Lung microvascular endothelial cell (primary cell): ENCODE measurements around the gene TMEM50A. TPM values are rescaled to one million over a fixed set of nuclear protein-coding genes. Genes with fewer than 3 reads are reported as not detected.
A peak's percentile ranks its signal among the peaks of the same experiment; 100 is the strongest.
"Not testable (repeated sequence)": the region's sequence is repeated elsewhere in the genome, so short reads cannot be mapped to it uniquely, and the experiment has no call there.

Experiments used
- DNase-seq, 2 donors: peaks; one replicate each; pipeline versions ENCODE4 v3.0.0 to v3.0.0-alpha.2; 2010; ENCODE audit warnings: low read depth in 2 of 2
- total RNA-seq: library from RNA; depleted of rRNA; stranded (reverse); fragments of >200 nt; gene quantifications from 2 replicates; pipeline ENCODE4 v1.2.1, GENCODE V29; 2014

The TMEM50A gene
- total RNA-seq, 1 donor from 2014 or later = 366 TPM

DNA sequence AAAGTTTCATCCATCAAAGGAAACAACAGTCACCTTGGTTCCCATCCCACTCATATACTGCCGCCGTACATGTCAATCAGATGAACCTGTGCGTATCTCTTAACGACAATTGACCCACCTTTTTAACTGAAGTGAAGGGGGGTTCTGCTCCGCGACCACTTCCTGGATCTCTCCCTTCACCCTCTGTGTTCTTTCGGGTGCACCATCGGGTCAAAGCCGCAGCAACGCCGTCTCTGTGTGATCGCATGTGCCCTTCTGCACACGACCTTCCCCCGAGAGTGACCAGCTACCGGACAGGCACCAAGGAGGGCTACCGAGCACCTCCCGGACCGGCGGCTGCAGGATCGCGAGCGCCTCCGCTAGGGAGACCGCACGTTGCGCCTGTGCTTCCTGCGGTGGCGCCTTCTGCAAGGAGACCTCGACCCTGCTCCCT is 1.2 kb upstream of the TMEM50A start:
- peak in 1 of 2 donors; percentile 1 for DNase-seq

DNA sequence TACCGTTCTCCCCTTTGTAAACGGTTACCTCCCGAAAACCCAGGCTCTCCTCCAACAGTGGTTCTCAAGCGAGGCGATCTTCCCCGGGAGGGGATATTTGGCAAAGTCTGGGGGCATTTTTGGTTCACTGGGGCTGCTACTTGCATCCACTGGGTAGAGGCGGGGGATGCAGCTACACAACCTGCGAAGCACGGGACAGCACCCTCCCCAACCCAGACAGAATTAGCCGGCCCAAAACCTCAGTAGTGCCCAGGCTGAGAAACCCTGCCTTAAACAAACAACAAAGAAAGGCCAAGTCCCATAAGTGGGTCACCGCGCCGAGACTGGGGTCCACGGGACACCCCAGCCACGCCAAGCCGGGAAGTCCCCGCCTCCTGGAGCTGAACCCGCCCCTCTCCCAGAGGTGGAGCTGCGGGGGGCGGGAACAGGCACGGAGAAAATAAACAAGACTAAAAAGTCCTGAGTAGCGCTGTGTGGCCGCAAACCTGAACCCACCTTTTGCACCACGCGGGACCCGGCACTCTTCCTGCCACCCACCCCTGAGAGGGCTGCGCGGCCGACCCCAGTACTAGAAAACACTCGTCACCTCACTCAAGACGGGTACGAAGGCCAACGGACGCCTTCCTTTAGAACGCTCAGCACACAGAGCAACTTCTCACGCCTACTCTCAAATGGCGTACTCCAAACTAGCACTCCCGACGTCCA is 499 bp upstream of the TMEM50A start:
- DNase-seq = peak; percentile 1 to 17

DNA sequence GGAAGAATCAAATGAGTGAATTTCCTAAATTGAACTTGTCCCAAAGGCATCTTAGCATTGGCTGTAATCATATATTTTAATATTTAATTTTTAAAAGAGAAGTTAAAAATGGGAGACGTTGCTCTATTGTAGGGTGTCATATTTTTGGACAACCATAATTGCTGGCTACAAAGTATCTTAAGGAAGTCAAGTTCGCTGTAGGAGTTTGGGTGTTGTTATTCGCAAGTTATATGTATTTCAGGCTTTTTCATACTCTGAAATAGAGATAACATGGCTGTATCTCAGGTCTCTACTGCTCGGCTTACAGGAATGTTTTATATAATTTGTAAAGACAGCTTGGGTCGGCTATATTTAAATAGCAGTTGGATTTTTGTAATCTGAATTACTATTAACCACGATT is 852 bp downstream of the TMEM50A start:
- no peak for DNase-seq

DNA sequence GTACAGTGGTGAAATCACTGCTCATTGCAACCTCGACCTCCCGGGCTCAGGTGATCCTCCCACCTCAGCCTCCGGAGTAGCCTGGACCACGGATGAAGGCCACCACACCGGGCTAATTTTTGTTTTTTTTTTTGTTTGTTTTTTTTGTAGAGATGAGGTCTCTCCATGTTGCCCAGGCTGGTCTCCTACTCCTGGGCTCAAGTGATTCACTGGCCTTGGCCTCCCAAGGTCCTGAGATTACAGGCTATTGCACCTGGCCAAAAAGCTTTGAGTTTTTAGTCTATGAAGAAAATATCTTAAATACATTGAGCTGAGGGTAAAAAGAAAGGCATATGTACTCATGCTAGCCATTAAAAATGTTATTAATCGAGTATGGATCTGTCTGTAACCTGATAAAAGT is 3.6 kb downstream of the TMEM50A start:
- DNase-seq = no peak

DNA sequence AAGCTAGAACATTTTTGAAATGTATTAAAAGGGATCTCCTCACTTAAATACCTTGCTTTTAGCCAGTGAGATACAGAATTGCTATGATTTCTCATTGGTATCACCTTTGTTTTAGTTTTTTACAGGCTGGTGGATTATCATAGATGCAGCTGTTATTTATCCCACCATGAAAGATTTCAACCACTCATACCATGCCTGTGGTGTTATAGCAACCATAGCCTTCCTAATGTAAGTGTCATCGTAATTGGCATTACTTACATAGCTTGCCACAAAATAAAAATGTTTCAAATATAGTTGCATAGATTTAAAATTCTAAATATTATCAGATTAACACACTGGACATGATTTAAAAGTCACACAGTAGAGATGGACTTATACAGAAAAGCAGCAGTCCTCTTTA is 4.7 kb downstream of the TMEM50A start:
- DNase-seq = no peak

DNA sequence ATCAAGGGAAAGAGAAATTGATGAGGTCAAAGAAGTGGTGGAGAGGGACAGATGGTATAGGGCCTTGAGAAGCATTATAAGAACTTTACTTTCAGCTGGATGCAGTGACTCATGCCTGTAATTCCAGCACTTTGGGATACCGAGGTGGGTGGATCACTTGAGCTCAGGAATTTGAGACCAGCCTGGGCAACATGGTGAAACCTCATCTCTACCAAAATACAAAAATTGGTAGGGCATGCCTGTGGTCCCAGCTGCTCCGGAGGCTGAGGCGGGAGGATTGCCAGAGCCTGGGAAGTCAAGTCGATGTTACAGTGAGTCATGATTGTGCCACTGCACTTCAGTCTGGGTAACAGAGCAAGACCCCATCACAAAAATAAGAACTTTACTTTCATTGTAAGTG is 5.7 kb downstream of the TMEM50A start:
- peak in 1 of 2 donors; percentile 4 for DNase-seq

DNA sequence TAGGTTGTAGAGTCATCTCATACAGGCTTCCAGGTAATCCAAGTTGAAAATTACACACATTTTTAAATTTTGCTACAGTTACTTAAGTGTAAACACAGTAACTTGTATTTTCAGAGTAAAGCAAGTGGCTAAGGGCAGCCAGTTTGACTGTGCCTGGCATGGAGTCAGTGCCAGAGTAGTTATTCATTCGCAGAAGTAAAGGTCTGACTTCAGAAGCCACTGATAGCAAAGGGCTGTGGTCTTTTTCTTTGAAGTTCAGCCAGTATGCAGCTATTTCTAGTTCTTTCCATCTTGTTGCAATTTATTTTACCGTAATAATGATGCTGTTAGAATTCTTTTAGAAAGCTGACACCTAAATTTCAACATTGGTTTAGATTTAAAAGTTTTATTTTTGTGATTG is 9.4 kb downstream of the TMEM50A start:
- no peak for DNase-seq

DNA sequence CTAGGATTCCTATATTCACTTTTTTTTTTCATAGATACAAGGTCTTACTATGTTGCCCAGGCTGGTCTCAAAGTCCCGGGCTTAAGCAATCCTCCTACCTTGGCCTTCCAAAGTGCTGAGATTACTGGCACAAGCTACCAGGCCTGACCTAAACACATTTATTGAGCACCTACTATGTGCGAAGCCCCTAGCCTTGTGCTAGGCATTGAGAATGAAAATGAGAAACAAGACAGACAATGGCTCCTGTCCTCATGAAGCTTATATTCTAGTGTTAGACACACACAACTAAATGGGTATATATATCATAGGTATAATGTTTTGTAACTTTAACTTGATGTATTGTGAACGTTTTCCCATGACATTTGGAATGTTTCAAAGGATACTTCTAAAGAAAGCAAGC is 11.5 kb downstream of the TMEM50A start:
- no peak for DNase-seq

DNA sequence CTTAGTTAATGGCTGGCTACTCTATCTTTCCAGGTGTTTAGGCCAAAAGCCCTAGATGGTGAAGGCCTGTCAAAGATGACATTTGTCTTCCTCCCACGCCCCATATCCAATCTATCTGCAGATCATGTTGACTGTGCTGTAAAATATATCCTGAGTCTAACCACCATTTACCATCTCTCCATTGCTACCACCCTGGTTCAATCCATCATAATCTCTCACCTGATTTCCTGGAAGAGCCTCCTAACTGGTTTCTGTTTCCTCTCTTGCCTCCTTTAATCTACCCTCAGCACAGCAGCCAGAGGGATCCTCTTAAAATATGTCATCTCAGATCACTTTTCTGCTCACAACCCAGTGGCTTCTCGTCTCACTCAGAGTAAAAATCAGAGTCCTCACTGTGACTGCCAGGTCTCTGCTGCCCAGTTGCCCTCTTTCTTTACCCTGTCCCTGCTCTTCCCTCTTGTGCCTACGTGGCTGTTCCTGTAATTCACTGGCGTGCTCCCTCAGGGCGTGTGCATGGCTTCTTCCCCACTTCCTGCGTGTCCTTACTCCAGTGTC is 17.8 kb downstream of the TMEM50A start:
- DNase-seq = no peak

DNA sequence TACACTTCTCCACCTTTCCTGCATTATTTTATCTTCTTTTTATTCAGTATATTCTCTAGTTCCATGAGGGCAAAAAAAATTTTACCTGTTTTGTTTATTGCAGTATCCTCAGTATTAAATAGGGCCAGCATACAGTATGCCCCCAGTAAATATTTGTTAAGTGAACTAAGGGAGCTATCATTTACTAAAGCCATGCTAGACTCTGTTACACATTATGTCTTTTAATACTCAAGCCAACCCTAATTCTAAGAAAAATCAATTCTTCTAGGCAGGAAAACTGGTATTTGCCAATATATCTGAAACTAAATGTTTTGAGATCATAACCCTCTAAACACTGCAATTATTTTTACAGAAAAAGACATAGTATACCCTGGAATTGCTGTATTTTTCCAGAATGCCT is 18.3 kb downstream of the TMEM50A start:
- no peak for DNase-seq

DNA sequence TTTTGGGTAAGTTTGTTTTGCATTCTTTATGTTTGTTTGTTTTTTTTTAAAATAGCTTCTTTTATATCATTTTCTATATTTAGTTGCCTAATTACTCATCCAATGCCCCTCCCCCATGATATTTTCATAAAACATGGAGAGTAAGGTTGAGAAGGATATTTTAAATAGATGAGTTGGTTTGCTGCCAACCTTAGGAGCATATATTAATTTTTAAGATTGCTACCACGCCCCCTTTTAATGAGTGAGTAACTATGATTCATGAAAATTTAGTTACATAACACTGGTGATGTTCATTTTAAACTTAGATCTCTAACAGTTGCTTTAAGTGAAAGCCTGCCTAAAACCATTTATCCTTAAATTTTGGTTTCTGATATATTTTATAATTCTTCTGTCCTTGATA is 18.7 kb downstream of the TMEM50A start:
- DNase-seq = no peak

DNA sequence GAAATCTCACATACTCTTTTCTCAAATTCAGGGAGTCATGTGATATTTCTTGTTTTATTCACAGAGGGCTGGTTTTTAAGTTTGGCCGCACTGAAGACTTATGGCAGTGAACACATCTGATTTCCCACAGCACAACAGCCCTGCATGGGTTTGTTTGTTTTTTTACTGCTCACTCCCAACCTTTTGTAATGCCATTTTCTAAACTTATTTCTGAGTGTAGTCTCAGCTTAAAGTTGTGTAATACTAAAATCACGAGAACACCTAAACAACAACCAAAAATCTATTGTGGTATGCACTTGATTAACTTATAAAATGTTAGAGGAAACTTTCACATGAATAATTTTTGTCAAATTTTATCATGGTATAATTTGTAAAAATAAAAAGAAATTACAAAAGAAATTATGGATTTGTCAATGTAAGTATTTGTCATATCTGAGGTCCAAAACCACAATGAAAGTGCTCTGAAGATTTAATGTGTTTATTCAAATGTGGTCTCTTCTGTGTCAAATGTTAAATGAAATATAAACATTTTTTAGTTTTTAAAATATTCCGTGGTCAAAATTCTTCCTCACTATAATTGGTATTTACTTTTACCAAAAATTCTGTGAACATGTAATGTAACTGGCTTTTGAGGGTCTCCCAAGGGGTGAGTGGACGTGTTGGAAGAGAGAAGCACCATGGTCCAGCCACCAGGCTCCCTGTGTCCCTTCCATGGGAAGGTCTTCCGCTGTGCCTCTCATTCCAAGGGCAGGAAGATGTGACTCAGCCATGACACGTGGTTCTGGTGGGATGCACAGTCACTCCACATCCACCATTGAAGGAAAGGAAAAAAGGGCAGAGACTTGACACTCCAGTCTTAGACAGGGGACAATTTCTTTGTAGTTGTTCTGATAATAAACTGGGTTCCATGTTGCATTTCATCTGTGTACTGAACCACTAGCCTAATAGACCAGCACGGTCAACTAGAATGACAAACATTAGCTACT is 22.8 kb downstream of the TMEM50A start:
- peak; percentile 55 to 78 for DNase-seq

DNA sequence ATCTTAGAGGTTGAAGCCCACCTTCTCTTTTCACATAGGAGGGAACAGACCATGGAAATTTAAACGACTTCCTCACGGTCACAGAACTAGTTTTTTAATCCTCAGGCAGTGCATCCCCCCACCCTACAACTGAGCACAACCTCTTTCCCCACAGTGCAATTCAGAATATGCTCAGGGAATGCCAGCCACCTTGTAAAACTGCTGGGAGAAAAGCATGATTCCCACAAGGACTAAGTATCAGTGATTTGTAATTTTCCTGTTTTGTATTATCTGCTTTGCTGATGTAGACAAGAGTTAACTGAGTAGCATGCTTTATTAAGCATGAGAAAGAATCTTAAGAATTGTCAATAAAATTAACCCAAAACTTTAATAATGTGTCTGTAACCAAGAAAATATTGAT is 23.8 kb downstream of the TMEM50A start:
- DNase-seq = peak in 1 of 2 donors; percentile 8

DNA sequence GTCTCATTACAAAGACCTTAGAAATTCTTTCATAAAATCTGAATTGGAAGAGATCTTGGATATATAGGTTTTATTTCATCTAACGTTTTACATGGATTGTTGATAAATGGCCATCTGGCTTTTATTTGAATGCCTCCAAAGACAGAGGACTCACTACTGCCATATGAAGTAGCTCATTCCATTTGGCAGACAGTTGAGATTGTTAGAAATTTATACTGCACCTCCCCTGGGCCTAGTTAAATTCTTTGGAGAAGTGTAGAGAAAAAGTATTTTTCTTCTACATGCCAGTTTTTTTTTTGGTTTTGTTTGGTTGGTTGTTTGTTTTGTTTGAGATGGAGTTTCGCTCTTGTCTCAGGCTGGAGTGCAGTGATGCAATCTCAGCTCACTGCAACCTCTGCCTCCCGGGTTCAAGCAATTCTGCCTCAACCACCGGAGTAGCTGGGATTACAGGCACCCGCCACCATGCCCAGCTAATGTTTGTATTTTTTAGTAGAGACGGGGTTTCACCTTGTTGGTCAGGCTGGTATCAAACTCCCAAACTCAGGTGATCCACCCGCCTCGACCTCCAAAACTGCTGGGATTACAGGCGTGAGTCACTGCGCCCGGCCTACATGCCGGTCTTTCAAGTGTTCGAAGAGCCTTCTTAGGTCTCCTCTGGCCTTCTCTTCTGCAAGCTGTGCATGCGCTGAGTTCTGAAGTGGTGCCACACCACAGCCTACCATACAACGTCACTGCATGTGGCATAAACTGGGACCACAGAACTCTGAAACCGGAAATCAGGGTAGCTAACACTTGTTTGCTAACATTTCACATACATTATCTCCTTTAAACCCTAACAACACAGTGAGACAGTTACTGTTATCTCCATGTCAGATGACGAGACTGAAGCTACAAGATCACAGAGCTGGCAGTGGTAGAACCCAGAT is 24.8 kb downstream of the TMEM50A start:
- not testable (repeated sequence) for DNase-seq

DNA sequence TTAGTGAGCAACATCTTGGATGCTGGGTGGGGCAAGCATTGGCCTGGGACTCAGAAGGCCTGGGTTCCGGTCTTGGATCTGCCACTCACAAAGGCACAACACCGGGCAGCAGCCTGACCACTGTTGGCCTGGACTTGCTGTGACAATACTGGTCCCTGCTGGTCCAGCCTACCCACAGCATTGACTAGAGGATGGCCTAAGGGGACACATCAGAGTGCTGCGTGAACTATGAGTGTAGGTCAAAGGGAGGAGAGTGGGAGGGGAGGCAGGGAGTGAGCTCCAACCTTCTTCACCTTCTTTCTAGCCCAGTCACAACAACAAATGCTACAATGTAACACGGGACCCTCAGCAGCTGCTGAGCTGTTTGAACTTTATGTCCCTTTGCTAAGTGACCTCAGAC is 31.1 kb downstream of the TMEM50A start:
- DNase-seq = peak in 1 of 2 donors; percentile 67

DNA sequence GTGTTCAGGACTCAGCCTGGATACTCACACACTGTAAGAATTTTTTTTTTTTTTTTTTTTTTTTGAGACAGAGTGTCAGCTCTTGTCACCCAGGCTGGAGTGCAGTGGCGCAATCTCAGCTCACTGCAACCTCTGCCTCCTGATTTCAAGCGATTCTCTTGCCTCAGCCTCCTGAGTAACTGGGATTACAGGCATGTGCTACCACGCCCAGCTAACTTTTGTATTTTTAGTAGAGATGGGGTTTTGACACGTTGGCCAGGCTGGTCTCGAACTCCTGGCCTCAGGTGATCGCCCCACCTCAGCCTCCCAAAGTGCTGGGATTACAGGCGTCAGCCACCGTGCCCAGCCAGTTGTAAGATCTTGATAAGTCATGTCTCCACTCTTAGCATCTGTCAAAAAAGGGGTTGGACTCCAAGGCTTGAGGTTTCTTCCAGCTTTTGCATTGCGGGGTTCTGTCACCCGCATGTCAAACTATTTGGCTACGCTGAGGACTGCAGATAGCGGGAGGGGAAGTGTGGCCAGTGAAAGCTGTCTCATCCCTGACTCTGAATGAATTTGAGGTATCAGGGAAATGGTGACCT is 31.6 kb downstream of the TMEM50A start:
- DNase-seq = not testable (repeated sequence)

DNA sequence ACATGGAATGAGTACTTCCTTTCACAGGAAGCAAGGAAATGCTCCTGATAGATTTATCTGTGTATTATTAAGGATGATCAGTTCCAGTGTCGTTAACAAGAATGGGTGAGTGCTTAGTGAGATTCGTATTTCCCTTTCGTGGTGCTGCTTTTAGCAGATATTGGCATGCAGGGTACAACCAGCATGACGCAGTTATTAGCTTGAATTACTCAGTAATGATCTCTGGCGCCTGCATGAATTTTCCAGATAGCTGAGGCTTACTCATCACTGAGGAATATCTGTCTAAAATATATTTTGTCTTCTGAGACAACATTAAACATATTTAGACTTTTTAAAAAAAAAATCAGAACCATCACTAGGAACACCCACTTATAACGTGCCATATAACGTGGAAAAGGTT is 33.6 kb downstream of the TMEM50A start:
- DNase-seq = peak; percentile 23 to 91

DNA sequence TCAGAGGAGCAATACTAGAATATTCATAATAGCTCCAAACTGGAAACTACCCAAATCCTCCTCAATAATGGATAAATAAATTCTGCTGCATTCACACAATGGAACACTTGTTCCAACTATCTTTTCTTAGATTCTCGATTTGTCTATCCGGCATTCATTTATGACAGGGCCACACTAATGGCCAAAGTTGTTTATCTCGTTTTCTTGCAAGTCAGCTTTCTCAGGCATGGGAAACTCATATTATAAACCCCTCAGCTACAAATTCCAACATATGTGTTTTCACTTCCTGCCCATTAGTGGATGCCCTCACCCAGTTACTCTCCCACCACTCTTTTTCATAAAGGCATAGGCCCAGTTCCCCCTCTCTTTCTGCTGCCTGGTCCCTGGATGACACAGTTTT is 40.2 kb downstream of the TMEM50A start:
- DNase-seq = not testable (repeated sequence)

DNA sequence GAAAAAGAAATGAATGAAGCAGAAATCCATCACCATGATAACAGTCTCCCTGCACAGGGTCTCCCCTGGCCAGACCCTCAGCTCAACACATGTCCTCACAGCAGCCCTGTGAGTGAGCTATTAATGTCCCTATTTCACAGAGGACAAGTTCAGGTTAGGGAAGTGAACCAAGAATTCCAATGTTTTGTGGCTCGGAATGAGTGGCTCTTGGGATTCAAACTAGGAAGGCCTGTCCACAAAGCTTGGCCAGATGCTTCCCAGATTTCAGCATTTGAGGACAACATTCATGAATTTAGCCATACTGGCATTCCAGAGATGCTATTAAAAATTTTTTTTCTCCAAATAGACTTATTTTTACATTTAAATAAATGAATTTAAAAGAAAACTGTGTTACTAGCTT is 44.4 kb downstream of the TMEM50A start:
- not testable (repeated sequence) for DNase-seq

DNA sequence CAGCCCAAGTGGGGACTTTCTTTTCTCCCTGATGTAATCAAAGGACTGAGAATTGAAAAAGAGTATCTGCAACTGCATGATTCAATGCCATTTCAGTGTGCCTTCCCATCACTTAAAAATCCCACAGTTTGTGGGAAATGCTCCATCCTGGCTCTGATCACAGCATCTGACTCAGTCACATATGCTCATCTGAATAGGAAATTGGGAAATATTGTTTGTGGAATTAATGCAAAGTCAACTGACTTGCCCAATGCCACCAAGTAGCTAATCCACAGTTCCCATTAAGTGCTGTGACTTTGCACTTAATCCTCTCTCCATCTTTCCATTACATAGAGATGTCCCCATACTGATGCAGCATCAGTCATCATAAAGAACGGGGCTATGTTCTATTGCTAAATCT is 45.0 kb downstream of the TMEM50A start:
- DNase-seq = not testable (repeated sequence)

DNA sequence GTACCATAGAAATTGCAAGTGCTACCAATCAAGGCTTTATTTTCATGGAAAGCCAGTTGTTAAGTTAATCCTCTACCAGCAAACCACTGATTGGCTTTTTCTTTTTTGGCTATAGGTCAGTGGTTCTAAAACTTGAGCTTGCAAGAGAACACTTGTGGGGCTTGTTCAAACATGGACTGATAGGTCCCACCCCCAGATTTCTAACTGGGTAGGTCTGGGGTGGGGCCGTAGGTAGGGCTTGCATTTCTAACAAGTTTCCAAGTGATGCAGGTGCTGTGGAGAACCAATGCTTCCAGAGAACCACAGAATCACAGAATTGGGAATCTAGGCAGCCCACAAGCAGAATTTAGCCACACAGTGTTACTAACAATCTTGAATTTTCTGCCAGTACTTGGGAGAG is 45.7 kb downstream of the TMEM50A start:
- DNase-seq = not testable (repeated sequence)
